Measurements from ENCODE around the gene FAM81A. TPM values are rescaled to one million over a fixed set of nuclear protein-coding genes. Genes with fewer than 3 reads are reported as not detected.

FAM81A gene
- total RNA-seq, 4 donors from 2014 or later, result 0.80 to 8.4 (median 4.6) TPM; not detected in 1

DNA sequence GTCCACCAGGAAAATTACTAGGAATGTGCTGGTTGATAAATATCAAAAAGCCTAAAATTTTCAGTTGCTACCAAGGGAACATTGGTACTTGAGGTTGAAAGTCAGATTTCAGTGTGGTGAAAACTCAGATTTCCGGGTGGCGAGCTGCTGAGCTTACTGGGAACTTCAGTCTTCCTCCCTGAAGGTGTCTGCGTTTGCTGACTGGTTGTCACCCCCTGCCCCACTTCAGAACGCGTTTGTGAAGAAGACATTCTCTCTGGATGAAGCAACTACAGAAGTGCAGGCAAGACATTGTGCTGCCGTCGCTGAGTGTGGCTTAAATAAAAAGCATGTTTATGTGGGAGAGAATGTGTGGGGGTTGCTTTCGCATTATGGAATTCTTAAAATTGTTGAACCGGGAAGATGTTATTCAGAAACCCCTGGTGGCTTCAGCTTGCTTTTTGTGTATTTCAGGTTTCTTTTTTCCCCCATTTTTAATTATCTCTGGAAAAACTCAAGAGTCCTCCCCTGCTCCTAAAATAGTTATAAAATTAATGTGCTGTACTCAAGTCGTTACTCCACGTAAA is 7.1 kb downstream of the FAM81A start:
- Histone ChIP-seq H3K9me3 (no peaks in the 10 kb centered on the region), H3K27ac (no peak overlapping the region), H3K36me3 (no peaks in the 10 kb centered on the region), H3K4me1 (no peaks in the 10 kb centered on the region), H3K27me3 (no peaks in the 10 kb centered on the region), H3K4me3 (no peak overlapping the region)
- TF ChIP-seq POLR2A (IDR thresholded peaks at IDR 0.05) (no peak), EP300 (IDR thresholded peaks at IDR 0.05; ENCODE audit: low read depth) (no peak), POLR2AphosphoS5 (IDR thresholded peaks at IDR 0.05) (no peak)
- TF ChIP-seq, protein P1, sequence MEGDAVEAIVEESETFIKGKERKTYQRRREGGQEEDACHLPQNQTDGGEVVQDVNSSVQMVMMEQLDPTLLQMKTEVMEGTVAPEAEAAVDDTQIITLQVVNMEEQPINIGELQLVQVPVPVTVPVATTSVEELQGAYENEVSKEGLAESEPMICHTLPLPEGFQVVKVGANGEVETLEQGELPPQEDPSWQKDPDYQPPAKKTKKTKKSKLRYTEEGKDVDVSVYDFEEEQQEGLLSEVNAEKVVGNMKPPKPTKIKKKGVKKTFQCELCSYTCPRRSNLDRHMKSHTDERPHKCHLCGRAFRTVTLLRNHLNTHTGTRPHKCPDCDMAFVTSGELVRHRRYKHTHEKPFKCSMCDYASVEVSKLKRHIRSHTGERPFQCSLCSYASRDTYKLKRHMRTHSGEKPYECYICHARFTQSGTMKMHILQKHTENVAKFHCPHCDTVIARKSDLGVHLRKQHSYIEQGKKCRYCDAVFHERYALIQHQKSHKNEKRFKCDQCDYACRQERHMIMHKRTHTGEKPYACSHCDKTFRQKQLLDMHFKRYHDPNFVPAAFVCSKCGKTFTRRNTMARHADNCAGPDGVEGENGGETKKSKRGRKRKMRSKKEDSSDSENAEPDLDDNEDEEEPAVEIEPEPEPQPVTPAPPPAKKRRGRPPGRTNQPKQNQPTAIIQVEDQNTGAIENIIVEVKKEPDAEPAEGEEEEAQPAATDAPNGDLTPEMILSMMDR (IDR thresholded peaks at IDR 0.05), result no peak
- in situ Hi-C loops (cut with MboI; ENCODE audit: low pct_ligation_motif_present in 1 of 4, low pct_unique_long_range_greater_than_20kb in 1 of 4, low sequenced_read_pairs in 3 of 4) (no loop called here), intact Hi-C loops (cut with DNase I; ENCODE audit: low total_unique reads) (no loop called here)
- 72 to 75% methylated on average over 9 to 11 of the region's 11 CpGs for WGBS, 2 donors (ENCODE audit: low coverage in 1 of 2)
- DNase-seq, result no peak

DNA sequence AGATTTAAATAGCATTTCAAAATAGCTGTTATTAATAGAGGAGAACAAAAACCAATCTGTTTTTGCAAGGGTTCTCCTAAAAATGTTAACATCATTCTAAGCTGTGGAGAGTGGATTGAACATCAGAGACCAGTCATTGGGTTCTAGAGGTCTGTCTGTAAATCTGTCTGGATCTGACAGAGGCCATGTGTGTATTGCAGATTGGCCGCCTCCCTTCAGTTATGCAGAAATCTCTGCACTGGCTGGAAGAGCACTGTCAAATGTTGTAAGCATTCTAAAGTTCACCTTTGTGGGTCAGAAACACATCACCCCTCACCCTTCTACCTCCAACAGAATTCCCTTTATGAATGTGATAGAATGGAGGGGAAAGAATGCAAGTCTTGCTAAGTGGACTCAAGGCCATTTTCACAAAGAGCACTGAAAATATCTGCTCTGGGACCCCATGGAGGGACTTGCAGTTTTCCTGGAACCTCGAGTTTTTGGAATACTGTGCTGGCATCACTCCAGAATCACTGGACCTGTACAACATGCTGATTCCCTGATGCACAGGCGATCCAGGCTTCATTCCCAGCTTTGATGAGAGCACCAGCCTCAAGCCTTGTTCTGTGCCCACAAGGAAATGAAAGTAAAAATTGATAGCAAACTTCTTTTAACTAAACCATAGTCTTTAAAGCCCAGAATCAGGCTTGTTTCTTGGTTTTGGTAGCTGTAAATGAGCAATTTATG is 8.4 kb downstream of the FAM81A start:
- Histone ChIP-seq H3K27me3 (no peaks in the 10 kb centered on the region), H3K4me3 (no peak overlapping the region), H3K27ac (no peak overlapping the region), H3K4me1 (no peaks in the 10 kb centered on the region), H3K36me3 (no peaks in the 10 kb centered on the region), H3K9me3 (no peaks in the 10 kb centered on the region)
- no peak for DNase-seq
- 60 to 84% methylated on average over 3 of the region's 3 CpGs for WGBS, 2 donors (ENCODE audit: low coverage in 1 of 2)
- intact Hi-C loops (cut with DNase I; ENCODE audit: low total_unique reads), result no loop called here
- TF ChIP-seq, protein P1 (IDR thresholded peaks at IDR 0.05), result no peak
- in situ Hi-C loops (cut with MboI; ENCODE audit: low pct_ligation_motif_present in 1 of 4, low pct_unique_long_range_greater_than_20kb in 1 of 4, low sequenced_read_pairs in 3 of 4), result no loop called here

DNA sequence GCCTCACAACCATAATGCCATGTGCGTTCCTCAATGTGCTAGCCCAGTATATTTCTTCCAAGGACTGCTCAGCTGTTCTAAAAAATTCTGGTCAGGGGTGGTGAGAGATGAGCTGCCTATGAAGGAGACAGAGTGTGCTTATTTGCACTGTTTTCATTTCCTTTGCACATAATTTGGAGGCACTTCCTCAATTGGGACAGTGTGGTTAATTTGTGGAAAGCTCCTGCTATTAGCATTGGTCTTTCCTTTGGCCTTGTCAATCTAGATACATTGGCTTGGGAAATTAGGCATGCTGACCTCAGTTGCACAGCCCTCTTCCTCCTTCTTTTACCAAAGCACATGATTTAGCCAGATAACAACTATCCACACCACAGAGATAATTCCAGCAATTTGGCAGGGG is 9.4 kb downstream of the FAM81A start:
- intact Hi-C loops (cut with DNase I; ENCODE audit: low total_unique reads) (no loop called here), in situ Hi-C loops (cut with MboI; ENCODE audit: low pct_ligation_motif_present in 1 of 4, low pct_unique_long_range_greater_than_20kb in 1 of 4, low sequenced_read_pairs in 3 of 4) (no loop called here)
- Histone ChIP-seq H3K4me1 (no peaks in the 10 kb centered on the region), H3K9me3 (no peaks in the 10 kb centered on the region), H3K27me3 (no peaks in the 10 kb centered on the region), H3K4me3 (no peak overlapping the region), H3K27ac (no peak overlapping the region), H3K36me3 (no peaks in the 10 kb centered on the region)
- no peak for DNase-seq
- WGBS, 2 donors (ENCODE audit: low coverage in 1 of 2), result 94 to 100% methylated on average over 1 of the region's 1 CpG
- no peak for TF ChIP-seq EP300 (IDR thresholded peaks at IDR 0.05; ENCODE audit: low read depth)
- TF ChIP-seq POLR2AphosphoS5 (IDR thresholded peaks at IDR 0.05), result no peak
- TF ChIP-seq, protein P1 (IDR thresholded peaks at IDR 0.05), result no peak
- no peak for TF ChIP-seq POLR2A (IDR thresholded peaks at IDR 0.05)

DNA sequence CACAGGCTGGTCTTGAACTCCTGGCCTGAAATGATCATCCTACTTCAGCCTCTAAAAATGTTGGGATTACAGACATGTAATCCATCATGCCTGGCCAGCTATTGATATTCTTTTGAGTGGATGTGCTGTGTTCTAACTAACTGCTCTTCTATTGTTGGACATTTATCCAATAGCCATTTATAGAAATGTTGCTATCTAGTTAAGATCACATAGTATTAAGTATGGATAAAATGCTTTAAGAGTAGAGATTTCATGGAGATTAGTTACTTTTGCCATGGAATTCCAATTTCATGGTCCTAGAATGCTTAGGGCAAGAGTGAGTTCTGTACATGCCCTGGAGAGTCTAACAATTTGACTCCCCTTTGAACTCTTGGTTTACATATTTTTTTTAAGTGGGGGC is 10.9 kb downstream of the FAM81A start:
- intact Hi-C loops (cut with DNase I; ENCODE audit: low total_unique reads), result no loop called here

More for the DNA sequence above, 10.9 kb downstream of the FAM81A start:
- Histone ChIP-seq H3K4me3 (no peak overlapping the region), H3K27me3 (no peaks in the 10 kb centered on the region), H3K36me3 (no peaks in the 10 kb centered on the region), H3K9me3 (no peaks in the 10 kb centered on the region), H3K27ac (no peak overlapping the region), H3K4me1 (no peaks in the 10 kb centered on the region)
- in situ Hi-C loops (cut with MboI; ENCODE audit: low pct_ligation_motif_present in 1 of 4, low pct_unique_long_range_greater_than_20kb in 1 of 4, low sequenced_read_pairs in 3 of 4), result no loop called here
- no peak for TF ChIP-seq EP300 (IDR thresholded peaks at IDR 0.05; ENCODE audit: low read depth)
- TF ChIP-seq POLR2A (IDR thresholded peaks at IDR 0.05), result no peak
- no peak for TF ChIP-seq POLR2AphosphoS5 (IDR thresholded peaks at IDR 0.05)
- TF ChIP-seq, protein P1 (IDR thresholded peaks at IDR 0.05), result no peak
- no peak for DNase-seq

Data from transverse colon (tissue), 4 donors.